Dermis microvascular lymphatic vessel endothelial cell (primary cell): ENCODE measurements around the gene MPV17. TPM values are rescaled to one million over a fixed set of nuclear protein-coding genes. Genes with fewer than 3 reads are reported as not detected.
"Not testable (repeated sequence)": the region's sequence is repeated elsewhere in the genome, so short reads cannot be mapped to it uniquely, and the experiment has no call there.

ENCODE experiments used
- DNase-seq, 2 donors: peaks; one replicate each; pipeline versions ENCODE4 v3.0.0 to v3.0.0-alpha.2; 2010; ENCODE audit warnings: low read depth in 2 of 2
- total RNA-seq: library from RNA; depleted of rRNA; stranded (reverse); fragments of >200 nt; gene quantifications from 2 replicates; pipeline ENCODE4 v1.2.1, GENCODE V29; 2014

MPV17 gene
- 40.4 and 52.3 TPM in 2 replicates for total RNA-seq

- peak; percentile 88 to 94 for DNase-seq
Measured at GRCh38 chr2:27322766-27323595, at the start of gene MPV17. MPV17 (minus strand) TSS chr2:27323097; CDS start chr2:27322517, 580 bp downstream.

- peak in 1 of 2 donors; percentile 37 for DNase-seq
Measured at GRCh38 chr2:27370816-27371620, 48.1 kb upstream of the MPV17 start.

- peak; percentile 98 to 99 for DNase-seq
Measured at GRCh38 chr2:27370026-27370815, 47.3 kb upstream of the MPV17 start, which contains the start of the genes EIF2B4 and SNX17. EIF2B4 (minus strand) TSS chr2:27370338; CDS start chr2:27370314, 24 bp downstream. SNX17 (plus strand) TSS chr2:27370616; CDS start chr2:27370744, 128 bp downstream.

GRCh38 chr2:27369471-27370025 is 46.7 kb upstream of the MPV17 start:
- DNase-seq, result peak in 1 of 2 donors; percentile 66

- DNase-seq, result no peak
Measured at GRCh38 chr2:27363933-27364332, 41.0 kb upstream of the MPV17 start.

- DNase-seq, result no peak
Measured at GRCh38 chr2:27362678-27363420, 40.0 kb upstream of the MPV17 start.

- DNase-seq, result peak; percentile 93 to 98
Measured at GRCh38 chr2:27356382-27357181, 33.7 kb upstream of the MPV17 start, which contains the start of gene GTF3C2. GTF3C2 (minus strand) TSS chr2:27356764; CDS start chr2:27343554, 13,210 bp downstream.

GRCh38 chr2:27356056-27356381 is 33.1 kb upstream of the MPV17 start:
- peak; percentile 37 to 81 for DNase-seq

GRCh38 chr2:27354597-27354927 is 31.7 kb upstream of the MPV17 start:
- no peak for DNase-seq

- DNase-seq, result no peak
Measured at GRCh38 chr2:27353762-27354596, 31.1 kb upstream of the MPV17 start.

- DNase-seq, result not testable (repeated sequence)
Measured at GRCh38 chr2:27353386-27353761, 30.5 kb upstream of the MPV17 start.

GRCh38 chr2:27351802-27352598 is 29.1 kb upstream of the MPV17 start:
- DNase-seq, result no peak

- DNase-seq, result no peak
Measured at GRCh38 chr2:27350106-27350693, 27.3 kb upstream of the MPV17 start.

- DNase-seq, result no peak
Measured at GRCh38 chr2:27347641-27348040, 24.7 kb upstream of the MPV17 start.

- DNase-seq, result no peak
Measured at GRCh38 chr2:27336173-27336572, 13.3 kb upstream of the MPV17 start.

GRCh38 chr2:27335311-27335710 is 12.4 kb upstream of the MPV17 start:
- DNase-seq, result no peak

- no peak for DNase-seq
Measured at GRCh38 chr2:27324720-27325119, 1.8 kb upstream of the MPV17 start.
